ENCODE data around the gene PPP4R2. TPM values are rescaled to one million over a fixed set of nuclear protein-coding genes. Genes with fewer than 3 reads are reported as not detected.

PPP4R2 gene
- total RNA-seq, 1 experiment from 2014 or later = 63.2 TPM

DNA sequence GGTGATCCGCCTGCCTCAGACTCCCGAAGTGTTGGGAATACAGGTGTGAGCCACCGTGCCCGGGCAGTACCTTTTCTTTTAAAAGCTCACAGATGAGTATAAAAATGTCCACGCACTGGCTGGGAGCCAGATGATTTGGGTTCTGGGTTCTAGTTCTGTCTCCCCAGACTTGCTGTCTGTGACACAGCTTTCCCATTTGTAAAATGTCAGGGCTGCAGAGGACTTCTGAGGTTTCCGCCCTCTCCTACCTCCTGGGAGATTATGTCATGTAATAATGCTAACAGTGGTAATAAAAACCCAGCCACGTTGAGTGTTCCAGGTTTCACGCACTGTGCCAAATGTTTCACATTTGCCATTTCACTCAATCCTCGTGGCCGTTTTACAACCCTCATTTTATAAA is 1.3 kb upstream of the PPP4R2 start:
- H3K9me3 ChIP-seq (ENCODE audit: insufficient read depth, low read depth) = no peaks in the 10 kb centered on the region
- H3K79me2 ChIP-seq (ENCODE audit: low read depth) = peaks cover 34% of the 10 kb centered on the region
- H3K36me3 ChIP-seq (ENCODE audit: low read depth) = peaks cover 16% of the 10 kb centered on the region; the same call in 1 of the 2 replicates
- no peaks in the 10 kb centered on the region for H3K27me3 ChIP-seq (ENCODE audit: insufficient read depth, low read depth)
- no peak for DNase-seq
- no peaks in the 10 kb centered on the region for H3F3A ChIP-seq (ENCODE audit: insufficient read depth, low read depth)
- POLR2A ChIA-PET (ENCODE audit: unreplicated experiment) = interaction anchor here (0.6 kb wide), 1 partner anchor 84 kb away, joined by 4 read pairs; no protein-coding TSS in a partner anchor
- peaks cover 21% of the 10 kb centered on the region for H3K4me1 ChIP-seq (replicated peaks; ENCODE audit: insufficient read depth)
- no peak overlapping the region for H3K4me3 ChIP-seq
- CTCF ChIA-PET = no interaction called here
- H3K27ac ChIP-seq = no peak overlapping the region
- BruUV-seq (replicated peaks) = no TSS peak
- no peak overlapping the region for H3K4me2 ChIP-seq
- no peak overlapping the region for H2AFZ ChIP-seq
- peaks cover 27% of the 10 kb centered on the region for H4K20me1 ChIP-seq (ENCODE audit: insufficient read depth)
- no peaks in the 10 kb centered on the region for H3K9me2 ChIP-seq (ENCODE audit: insufficient read depth)
- intact Hi-C loops (cut with micrococcal nuclease; ENCODE audit: unreplicated experiment) = loop anchor here (5.0 kb wide), 1 partner anchor 62 kb away; no protein-coding TSS in a partner anchor
- TF ChIP-seq EZH2 (IDR thresholded peaks at IDR 0.05; ENCODE audit: low read depth) = no peak
- TF ChIP-seq, protein P1, sequence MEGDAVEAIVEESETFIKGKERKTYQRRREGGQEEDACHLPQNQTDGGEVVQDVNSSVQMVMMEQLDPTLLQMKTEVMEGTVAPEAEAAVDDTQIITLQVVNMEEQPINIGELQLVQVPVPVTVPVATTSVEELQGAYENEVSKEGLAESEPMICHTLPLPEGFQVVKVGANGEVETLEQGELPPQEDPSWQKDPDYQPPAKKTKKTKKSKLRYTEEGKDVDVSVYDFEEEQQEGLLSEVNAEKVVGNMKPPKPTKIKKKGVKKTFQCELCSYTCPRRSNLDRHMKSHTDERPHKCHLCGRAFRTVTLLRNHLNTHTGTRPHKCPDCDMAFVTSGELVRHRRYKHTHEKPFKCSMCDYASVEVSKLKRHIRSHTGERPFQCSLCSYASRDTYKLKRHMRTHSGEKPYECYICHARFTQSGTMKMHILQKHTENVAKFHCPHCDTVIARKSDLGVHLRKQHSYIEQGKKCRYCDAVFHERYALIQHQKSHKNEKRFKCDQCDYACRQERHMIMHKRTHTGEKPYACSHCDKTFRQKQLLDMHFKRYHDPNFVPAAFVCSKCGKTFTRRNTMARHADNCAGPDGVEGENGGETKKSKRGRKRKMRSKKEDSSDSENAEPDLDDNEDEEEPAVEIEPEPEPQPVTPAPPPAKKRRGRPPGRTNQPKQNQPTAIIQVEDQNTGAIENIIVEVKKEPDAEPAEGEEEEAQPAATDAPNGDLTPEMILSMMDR (conservative IDR thresholded peaks at IDR 0.05) = no peak

DNA sequence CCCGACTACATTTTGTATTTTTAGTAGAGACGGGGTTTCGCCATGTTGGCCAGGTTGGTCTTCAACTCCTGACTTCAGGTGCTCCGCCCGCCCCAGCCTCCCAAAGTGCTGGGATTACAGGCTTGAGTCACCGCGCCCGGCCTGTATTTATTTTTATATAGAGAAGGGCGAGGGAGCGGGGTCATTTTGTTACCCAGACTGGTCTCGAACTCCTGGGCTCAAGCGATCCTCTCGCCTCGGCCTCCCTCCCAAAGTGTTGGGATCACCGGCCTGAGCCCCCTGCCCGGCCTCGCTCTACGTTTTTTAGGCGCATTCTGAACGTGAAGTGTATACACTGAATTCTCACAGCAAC is 514 bp upstream of the PPP4R2 start:
- H4K20me1 ChIP-seq (ENCODE audit: insufficient read depth) = peaks cover 34% of the 10 kb centered on the region
- peaks cover 42% of the 10 kb centered on the region for H3K79me2 ChIP-seq (ENCODE audit: low read depth)
- no peaks in the 10 kb centered on the region for H3K9me3 ChIP-seq (ENCODE audit: insufficient read depth, low read depth)
- H3K9me2 ChIP-seq (ENCODE audit: insufficient read depth) = no peaks in the 10 kb centered on the region
- peaks cover 16% of the 10 kb centered on the region; the same call in 1 of the 2 replicates for H3K36me3 ChIP-seq (ENCODE audit: low read depth)
- peak overlapping the region; percentile 96 for H2AFZ ChIP-seq
- CTCF ChIA-PET = no interaction called here
- H3K27me3 ChIP-seq (ENCODE audit: insufficient read depth, low read depth) = no peaks in the 10 kb centered on the region
- H3K27ac ChIP-seq = peak overlapping the region; percentile 54; the same call in 1 of the 2 replicates
- H3K4me1 ChIP-seq (replicated peaks; ENCODE audit: insufficient read depth) = peaks cover 21% of the 10 kb centered on the region
- no peaks in the 10 kb centered on the region for H3F3A ChIP-seq (ENCODE audit: insufficient read depth, low read depth)
- H3K4me2 ChIP-seq = peak overlapping the region; percentile 88
- POLR2A ChIA-PET (ENCODE audit: unreplicated experiment) = interaction anchor here (0.8 kb wide), 1 partner anchor 20 kb away, joined by 5 read pairs; no protein-coding TSS in a partner anchor
- intact Hi-C loops (cut with micrococcal nuclease; ENCODE audit: unreplicated experiment) = loop anchor here (2.0 to 5.0 kb wide), 2 partner anchors 57 to 61 kb away; no protein-coding TSS in a partner anchor
- TF ChIP-seq EZH2 (IDR thresholded peaks at IDR 0.05; ENCODE audit: low read depth) = no peak
- TF ChIP-seq, protein P1 (conservative IDR thresholded peaks at IDR 0.05) = no peak
- peak in 1 of 2 experiments; percentile 2 for DNase-seq
- BruUV-seq (replicated peaks) = no TSS peak
- H3K4me3 ChIP-seq = peak overlapping the region; percentile 65

DNA sequence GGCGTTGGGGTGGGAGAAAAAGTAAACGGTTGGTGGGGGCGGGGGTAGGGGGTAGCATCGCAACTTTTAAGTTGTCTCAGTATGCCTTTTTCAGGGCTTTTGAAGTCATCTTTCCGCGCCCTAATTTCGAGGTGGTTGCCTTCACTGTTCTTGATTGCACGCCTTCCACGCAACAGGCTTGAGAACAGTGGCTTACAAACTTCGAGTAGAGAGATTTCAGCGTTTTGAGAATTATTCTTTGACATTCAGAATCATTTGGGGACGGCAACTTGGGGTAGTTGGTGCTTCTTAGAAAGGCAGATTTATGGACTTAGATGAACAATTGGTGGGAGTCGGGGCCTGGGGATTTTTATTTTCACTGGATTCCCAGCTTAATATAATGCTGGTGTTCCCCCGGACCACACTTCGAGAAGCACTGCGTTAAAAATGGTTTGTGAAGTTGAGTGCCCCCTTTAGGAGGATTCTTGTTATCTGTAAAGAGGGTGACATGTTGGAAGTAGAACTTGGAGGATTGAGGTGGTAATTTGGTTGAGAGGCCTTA is 880 bp downstream of the PPP4R2 start:
- ChIA-PET CTCF (no interaction called here), POLR2A (ENCODE audit: unreplicated experiment) (no interaction called here)
- H3K27me3 ChIP-seq (ENCODE audit: insufficient read depth, low read depth) = no peaks in the 10 kb centered on the region
- H3F3A ChIP-seq (ENCODE audit: insufficient read depth, low read depth) = no peaks in the 10 kb centered on the region
- peaks cover 21% of the 10 kb centered on the region for H3K4me1 ChIP-seq (replicated peaks; ENCODE audit: insufficient read depth)
- DNase-seq = peak; percentile 12 to 48
- no peaks in the 10 kb centered on the region for H3K9me3 ChIP-seq (ENCODE audit: insufficient read depth, low read depth)
- peak overlapping the region; percentile 54 for H3K27ac ChIP-seq
- peaks cover 45% of the 10 kb centered on the region for H4K20me1 ChIP-seq (ENCODE audit: insufficient read depth)
- H3K4me2 ChIP-seq = peak overlapping the region; percentile 78
- no peaks in the 10 kb centered on the region for H3K9me2 ChIP-seq (ENCODE audit: insufficient read depth)
- BruUV-seq (replicated peaks) = TSS peak; percentile 41
- peaks cover 56% of the 10 kb centered on the region for H3K79me2 ChIP-seq (ENCODE audit: low read depth)
- peaks cover 19% of the 10 kb centered on the region for H3K36me3 ChIP-seq (ENCODE audit: low read depth)
- TF ChIP-seq, protein P1 (conservative IDR thresholded peaks at IDR 0.05) = peak; percentile 60
- no peak for TF ChIP-seq EZH2 (IDR thresholded peaks at IDR 0.05; ENCODE audit: low read depth)
- intact Hi-C loops (cut with micrococcal nuclease; ENCODE audit: unreplicated experiment) = loop anchor here (2.0 to 5.0 kb wide), 2 partner anchors 59 to 60 kb away; no protein-coding TSS in a partner anchor
- 0 out of 2 replicates have a peak overlapping the region, but pooled peaks have one; percentile 67 for H2AFZ ChIP-seq
- peak overlapping the region; percentile 65 for H3K4me3 ChIP-seq
